Measurements from ENCODE around the gene SPPL3.

DNA sequence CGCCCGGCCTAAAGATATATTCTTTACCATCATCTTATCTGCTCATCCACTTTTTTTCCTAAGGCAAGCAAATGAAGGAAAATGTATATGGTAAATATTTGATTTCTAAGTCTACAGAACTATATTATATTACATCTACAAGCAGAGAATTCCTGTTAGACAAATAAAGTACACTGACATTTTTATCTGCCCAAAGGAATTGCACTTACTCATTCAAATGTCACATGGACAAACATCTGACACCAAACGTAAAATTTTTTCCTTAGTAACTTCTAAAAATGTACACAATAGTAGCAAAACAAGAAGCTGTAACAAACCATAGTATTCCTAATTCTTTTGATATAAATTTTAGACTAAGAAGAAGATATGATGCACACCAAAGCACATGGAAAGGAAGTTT, 51.0 kb downstream of the SPPL3 start:
- no peak for TF ChIP-seq POLR2A (IDR thresholded peaks at IDR 0.05)
- TF ChIP-seq, protein P1, sequence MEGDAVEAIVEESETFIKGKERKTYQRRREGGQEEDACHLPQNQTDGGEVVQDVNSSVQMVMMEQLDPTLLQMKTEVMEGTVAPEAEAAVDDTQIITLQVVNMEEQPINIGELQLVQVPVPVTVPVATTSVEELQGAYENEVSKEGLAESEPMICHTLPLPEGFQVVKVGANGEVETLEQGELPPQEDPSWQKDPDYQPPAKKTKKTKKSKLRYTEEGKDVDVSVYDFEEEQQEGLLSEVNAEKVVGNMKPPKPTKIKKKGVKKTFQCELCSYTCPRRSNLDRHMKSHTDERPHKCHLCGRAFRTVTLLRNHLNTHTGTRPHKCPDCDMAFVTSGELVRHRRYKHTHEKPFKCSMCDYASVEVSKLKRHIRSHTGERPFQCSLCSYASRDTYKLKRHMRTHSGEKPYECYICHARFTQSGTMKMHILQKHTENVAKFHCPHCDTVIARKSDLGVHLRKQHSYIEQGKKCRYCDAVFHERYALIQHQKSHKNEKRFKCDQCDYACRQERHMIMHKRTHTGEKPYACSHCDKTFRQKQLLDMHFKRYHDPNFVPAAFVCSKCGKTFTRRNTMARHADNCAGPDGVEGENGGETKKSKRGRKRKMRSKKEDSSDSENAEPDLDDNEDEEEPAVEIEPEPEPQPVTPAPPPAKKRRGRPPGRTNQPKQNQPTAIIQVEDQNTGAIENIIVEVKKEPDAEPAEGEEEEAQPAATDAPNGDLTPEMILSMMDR (IDR thresholded peaks at IDR 0.05), result no peak
